Stromal cell of bone marrow (primary cell): ENCODE data around the gene USP14.

Experiments
- DNase-seq: peaks from one replicate; pipeline ENCODE4 v3.0.0-alpha.2; 2012; ENCODE audit warnings: low read depth

Gene USP14

GRCh38 chr18:227902-228301 lies 69.5 kb downstream of the USP14 start:
- no peak for DNase-seq

- DNase-seq = no peak
Measured at GRCh38 chr18:228586-228985, 70.2 kb downstream of the USP14 start.

DNA sequence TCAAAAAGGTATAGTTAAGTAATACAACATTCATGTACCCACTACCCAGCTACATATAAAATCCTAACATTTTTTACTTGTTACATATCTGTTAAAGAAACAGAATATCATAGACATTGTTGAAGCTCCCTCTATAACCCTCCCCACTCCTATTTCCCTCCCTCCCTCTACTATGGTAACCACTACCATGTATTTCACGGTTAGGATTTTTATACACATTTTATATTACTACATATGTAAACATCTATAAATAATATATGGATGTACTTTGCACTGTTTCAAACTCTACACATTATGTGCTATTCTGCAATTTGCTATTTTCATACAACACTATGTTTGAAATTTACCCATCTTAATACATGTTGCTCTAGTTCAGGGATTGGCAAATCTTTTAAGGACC lies 73.2 kb downstream of the USP14 start:
- no peak for DNase-seq

GRCh38 chr18:240175-240574 lies 81.8 kb downstream of the USP14 start:
- DNase-seq = no peak

DNA sequence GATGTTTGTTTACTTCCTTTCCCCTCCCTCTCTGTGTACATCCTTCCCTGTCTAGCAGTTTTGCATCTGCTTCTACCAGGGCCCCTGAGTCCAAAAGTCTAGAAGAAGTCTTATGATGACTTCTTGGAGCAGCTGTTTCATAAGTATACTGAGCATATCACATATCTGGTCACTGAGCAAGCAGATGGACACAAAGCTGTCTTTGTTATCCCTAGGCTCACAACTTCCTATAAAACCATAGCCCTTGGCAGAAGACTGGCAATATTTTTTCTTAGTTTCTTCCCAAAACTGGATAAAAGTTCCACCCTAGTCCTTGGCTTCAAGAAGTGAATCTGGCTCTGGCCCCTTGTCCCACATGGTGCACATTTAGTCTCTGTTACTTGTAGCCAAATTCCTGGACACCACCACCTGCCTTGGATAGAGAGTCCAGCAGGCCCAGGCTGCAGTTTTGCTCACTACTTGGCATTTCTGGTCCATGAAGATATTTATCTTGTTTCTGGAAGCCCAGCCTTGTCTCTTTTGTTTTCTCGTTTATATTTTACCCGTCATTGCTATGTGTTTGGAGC lies 87.0 kb downstream of the USP14 start:
- no peak for DNase-seq

DNA sequence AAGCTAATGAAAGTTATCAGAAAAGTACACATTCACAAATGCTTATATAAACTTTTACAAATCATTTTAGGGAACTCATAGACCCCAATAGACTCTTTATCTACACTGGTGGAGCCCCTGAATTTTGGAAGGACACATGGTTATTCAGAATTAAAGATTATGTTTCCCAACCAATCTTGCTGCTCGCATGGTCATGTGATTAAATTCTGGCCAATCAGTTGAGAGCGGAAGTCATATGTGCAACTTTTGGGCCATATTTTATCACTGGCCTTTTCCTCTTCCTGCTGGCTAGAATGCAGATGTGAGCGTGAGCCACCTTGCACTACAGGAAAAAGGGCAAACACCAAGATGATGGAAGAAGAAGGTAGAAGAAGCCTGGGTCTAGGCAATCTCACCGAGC lies 89.7 kb downstream of the USP14 start:
- no peak for DNase-seq

- DNase-seq = peak; percentile 2
Measured at GRCh38 chr18:250685-251084, 92.3 kb downstream of the USP14 start.

- no peak for DNase-seq
Measured at GRCh38 chr18:251572-251971, 93.2 kb downstream of the USP14 start.

GRCh38 chr18:253121-253520 lies 94.8 kb downstream of the USP14 start:
- DNase-seq = no peak

DNA sequence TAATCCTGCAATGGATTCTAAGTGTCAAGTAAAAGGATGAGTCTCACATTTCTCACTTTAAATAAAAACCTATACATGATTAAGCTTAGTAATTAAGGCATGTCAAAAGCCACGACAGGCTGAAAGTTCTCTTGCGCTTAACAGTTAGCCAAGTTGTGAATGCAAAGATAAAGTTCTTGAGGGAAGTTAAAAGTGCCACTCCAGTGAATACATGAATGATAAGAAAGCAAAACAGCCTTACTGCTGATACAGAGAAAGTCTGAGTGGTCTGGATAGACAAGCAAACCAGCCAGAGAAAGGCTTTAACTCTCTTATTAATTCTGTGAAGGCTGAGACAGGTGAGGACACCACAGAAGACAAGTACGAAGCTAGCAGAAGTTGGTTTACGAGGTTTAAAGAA lies 96.8 kb downstream of the USP14 start:
- no peak for DNase-seq

GRCh38 chr18:260547-260946 lies 102.2 kb downstream of the USP14 start:
- DNase-seq = no peak

GRCh38 chr18:261398-262073 lies 103.2 kb downstream of the USP14 start:
- peak; percentile 35 for DNase-seq
